Endothelial cell of umbilical vein (primary cell): ENCODE measurements around the gene CAMTA1. TPM values are rescaled to one million over a fixed set of nuclear protein-coding genes. Genes with fewer than 3 reads are reported as not detected.

Experiments used
- BruUV-seq: library from RNA; stranded (reverse); fragments of 400-500 nt; replicated peaks from 2 replicates; lab custom pipeline; 2021; lab: Mats Ljungman, UMichigan
- CTCF ChIA-PET: fragments of 300-600, 350-600 bp; sonication (Branson Sonifier 250); formaldehyde crosslinking; loops from one replicate; lab custom pipeline; 2021; ENCODE audit warnings: antibody characterized with exemption, inconsistent platforms; lab: Charles Lee
- POLR2A ChIA-PET: fragments of 300-600, 350-600 bp; sonication (Branson Sonifier 250); formaldehyde crosslinking; loops from one replicate; lab custom pipeline; 2021; ENCODE audit warnings: antibody characterized with exemption, inconsistent platforms; lab: Charles Lee
- DNase-seq: peaks from one replicate; pipeline ENCODE4 v3.0.0-alpha.2; 2011; ENCODE audit warnings: low read depth, low spot score
- FAIRE-seq: peaks from 2 replicates; lab custom pipeline; 2011; peaks lifted over from hg19 to GRCh38; lab: Jason Lieb, UNC
- H2AFZ ChIP-seq: 2 replicates; pipeline ENCODE4 v1.6.0; 2012; ENCODE audit warnings: low read depth, low read length, control low read depth, inconsistent platforms
- H3K27ac ChIP-seq: 2 replicates; pipeline ENCODE4 v1.5.1; 2011; ENCODE audit warnings: low read depth, mild to moderate bottlenecking, control low read depth, low read length, moderate library complexity; ENCODE audit not compliant: insufficient read depth
- H3K27me3 ChIP-seq, 2 experiments: 2 replicates each; pipeline versions ENCODE4 v1.6.0 to v1.6.1; 2011; ENCODE audit warnings: low read length in 2 of 2, mixed read lengths in 1 of 2; ENCODE audit not compliant: control insufficient read depth in 2 of 2, insufficient read depth in 2 of 2
- H3K36me3 ChIP-seq, 2 experiments: 2 replicates in 1 of 2; 3 replicates in 1 of 2; pipeline ENCODE4 v1.5.1; 2011; ENCODE audit warnings: low read length in 2 of 2, mild to moderate bottlenecking in 1 of 2, moderate library complexity in 1 of 2; ENCODE audit not compliant: control insufficient read depth in 2 of 2, insufficient read depth in 2 of 2; ENCODE audit errors: extremely low read depth in 1 of 2
- H3K4me1 ChIP-seq: 3 replicates; pipeline ENCODE4 v1.5.1; 2011; ENCODE audit warnings: mild to moderate bottlenecking, low read length; ENCODE audit not compliant: control insufficient read depth, insufficient read depth; ENCODE audit errors: extremely low read depth
- H3K4me2 ChIP-seq: 2 replicates; pipeline ENCODE4 v1.6.1; 2011; ENCODE audit warnings: low read length, control low read depth, mixed read lengths; ENCODE audit not compliant: insufficient read depth
- H3K4me3 ChIP-seq, 3 experiments: fragments of 200-600 bp in 1 of 3; sonication (generic), shearing (Covaris generic) in 1 of 3; replicated peaks in 1 of 3; 2 replicates each; pipeline ENCODE4 v1.5.1; 2011 to 2016; ENCODE audit warnings: control low read depth in 3 of 3, low read length in 3 of 3, mild to moderate bottlenecking in 2 of 3, inconsistent platforms in 1 of 3, low read depth in 1 of 3, moderate library complexity in 1 of 3; ENCODE audit not compliant: insufficient read depth in 1 of 3
- H3K79me2 ChIP-seq: 2 replicates; pipeline ENCODE4 v1.6.0; 2012; ENCODE audit warnings: low read length, inconsistent platforms; ENCODE audit not compliant: control insufficient read depth, insufficient read depth
- H3K9ac ChIP-seq: replicated peaks from 2 replicates; pipeline ENCODE3; 2011; ENCODE audit warnings: low read length, control low read depth; ENCODE audit not compliant: insufficient read depth; ENCODE audit errors: extremely low read depth
- H3K9me1 ChIP-seq: replicated peaks from 3 replicates; pipeline ENCODE4 v1.6.0; 2011; ENCODE audit warnings: mild to moderate bottlenecking, low read length; ENCODE audit not compliant: control insufficient read depth, insufficient read depth; ENCODE audit errors: extremely low read depth
- H3K9me3 ChIP-seq: replicated peaks from 2 replicates; pipeline ENCODE4 v1.5.1; 2012; ENCODE audit warnings: low read length, inconsistent platforms; ENCODE audit not compliant: control insufficient read depth, insufficient read depth
- H4K20me1 ChIP-seq: replicated peaks from 2 replicates; pipeline ENCODE3; 2011; ENCODE audit warnings: mild to moderate bottlenecking, low read length; ENCODE audit not compliant: control insufficient read depth, insufficient read depth; ENCODE audit errors: extremely low read depth
- EZH2 ChIP-seq: IDR thresholded peaks from 2 replicates; pipeline ENCODE4 v1.6.1; 2012; ENCODE audit warnings: borderline replicate concordance, low read depth, mild to moderate bottlenecking, moderate library complexity, low read length, inconsistent platforms; ENCODE audit not compliant: severe bottlenecking
- FOS ChIP-seq: IDR thresholded peaks from 2 replicates; pipeline ENCODE4 v1.6.1; 2011; ENCODE audit warnings: mild to moderate bottlenecking, low read length, moderate library complexity, borderline replicate concordance; ENCODE audit not compliant: insufficient read depth
- GATA2 ChIP-seq: IDR thresholded peaks from 2 replicates; pipeline ENCODE4 v1.7.0; 2011; ENCODE audit warnings: low read depth, mild to moderate bottlenecking, moderate library complexity, mixed read lengths, low read length; ENCODE audit not compliant: insufficient read length, insufficient read depth
- JUN ChIP-seq: IDR thresholded peaks from 2 replicates; pipeline ENCODE4 v1.6.1; 2011; ENCODE audit warnings: borderline replicate concordance, low read depth; ENCODE audit not compliant: insufficient read length, insufficient read depth
- MYC ChIP-seq: IDR thresholded peaks from one replicate; pipeline ENCODE4 v1.6.1; 2011; ENCODE audit warnings: mild to moderate bottlenecking, low read depth, low read length
- POLR2A ChIP-seq: IDR thresholded peaks from 2 replicates; pipeline ENCODE4 v1.6.1; 2012; ENCODE audit warnings: low read depth, mild to moderate bottlenecking, control low read depth, low read length
- POLR2AphosphoS5 ChIP-seq: IDR thresholded peaks from 2 replicates; pipeline ENCODE4 v1.6.1; 2012; ENCODE audit warnings: low read depth, mild to moderate bottlenecking, control low read depth, low read length, moderate library complexity; ENCODE audit not compliant: insufficient read depth
- dilution Hi-C: fragments of 300-500 bp; cut with MboI; formaldehyde crosslinking; loops from one replicate; pipeline ENCODE4 v1.15.0; 2019; ENCODE audit warnings: low sequenced_read_pairs; ENCODE audit not compliant: extremely low pct_ligation_motif_present
- intact Hi-C: fragments of 100-400 bp; cut with micrococcal nuclease; formaldehyde crosslinking; loops from one replicate; pipeline ENCODE4 v1.10.0; 2022
- polyA plus RNA-seq, 4 experiments: library from polyadenylated mRNA; depleted of rRNA in 3 of 4; stranded (reverse) in 3 of 4; unstranded in 1 of 4; fragments of >200 nt; gene quantifications; 2 replicates each; pipeline versions ENCODE4 v1.2.1 to v1.2.3, GENCODE V29; 2011 to 2012; ENCODE audit warnings: missing spikeins in 1 of 4
- total RNA-seq: library from RNA; stranded (reverse); gene quantifications from 2 replicates; pipeline ENCODE4 v1.2.3, GENCODE V29; 2021
- TF ChIP-seq, protein P1 (sequence below): IDR thresholded peaks from 2 replicates; pipeline ENCODE4 v1.6.1; 2011; ENCODE audit not compliant: insufficient read depth, insufficient read length
- TF ChIP-seq, protein P2 (sequence below), 2 donors: IDR thresholded peaks; 1 replicate in 1 of 2; 2 replicates in 1 of 2; pipeline ENCODE4 v1.5.1; 2011; ENCODE audit warnings: low read length in 2 of 2, mild to moderate bottlenecking in 2 of 2, moderate library complexity in 2 of 2, control low read depth in 1 of 2, inconsistent platforms in 1 of 2, low read depth in 1 of 2; ENCODE audit not compliant: insufficient read depth in 1 of 2; ENCODE audit errors: extremely low read depth in 1 of 2

The CAMTA1 gene
- total and polyA plus RNA-seq, 2 donors (not counting 3 experiments of a cell fraction or from before 2014, with no cell fraction given): 50.8 to 92.7 TPM

DNA sequence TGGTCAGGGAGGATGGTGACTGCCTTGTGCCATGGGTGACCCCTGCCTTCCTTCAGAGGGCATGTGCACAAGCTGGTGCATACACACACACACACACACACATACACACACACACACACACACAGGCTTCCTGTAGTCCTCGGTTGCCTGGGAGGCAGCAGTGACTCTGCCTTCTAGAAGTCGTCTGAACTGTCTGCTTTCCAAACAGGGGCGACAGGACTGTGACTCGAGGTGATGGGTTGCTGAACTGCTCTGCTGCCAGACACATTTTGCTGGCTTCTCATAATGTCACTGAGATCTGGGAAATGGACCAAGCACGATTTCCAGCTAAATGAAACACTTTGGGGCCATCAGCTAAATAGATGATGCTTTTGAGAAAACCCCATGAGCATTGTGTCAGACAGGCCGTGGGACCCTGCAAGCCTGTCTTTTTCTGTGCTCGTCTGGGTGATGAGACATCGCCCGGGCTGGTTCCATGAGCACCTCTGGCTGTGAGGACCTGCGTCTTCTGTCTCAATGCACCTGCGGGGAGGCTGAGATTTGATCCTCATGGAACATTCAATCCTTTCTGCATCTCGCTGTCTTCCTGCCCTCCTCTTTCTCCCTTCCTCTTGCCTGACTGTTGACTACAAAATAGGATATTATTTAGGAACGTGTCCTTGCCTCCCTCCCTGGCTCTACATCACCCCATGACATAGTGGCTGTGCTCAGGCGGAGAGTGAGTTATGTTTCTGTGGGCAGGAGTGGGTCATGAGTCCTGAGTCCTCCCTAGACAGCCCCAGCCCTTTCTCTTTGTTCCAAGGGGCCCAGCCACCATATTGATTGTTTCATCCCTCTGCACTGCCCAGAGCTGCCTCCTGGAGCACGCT, 436.8 kb downstream of the CAMTA1 start:
- H3K27me3 ChIP-seq: no peaks in the 10 kb centered on the region
- H3K4me1 ChIP-seq: no peaks in the 10 kb centered on the region
- dilution Hi-C loops: no loop called here
- POLR2A ChIA-PET: no interaction called here
- H3K9me1 ChIP-seq: no peaks in the 10 kb centered on the region
- H3K9ac ChIP-seq: no peak overlapping the region
- no TSS peak for BruUV-seq
- DNase-seq: no peak
- FAIRE-seq: no peak
- no peaks in the 10 kb centered on the region for H3K79me2 ChIP-seq
- H3K4me2 ChIP-seq: no peak overlapping the region
- CTCF ChIA-PET: no interaction called here
- no peak overlapping the region for H2AFZ ChIP-seq
- no peak overlapping the region for H3K27ac ChIP-seq
- intact Hi-C loops: no loop called here
- H3K36me3 ChIP-seq: no peaks in the 10 kb centered on the region
- H4K20me1 ChIP-seq: no peaks in the 10 kb centered on the region
- no peak overlapping the region for H3K4me3 ChIP-seq
- TF ChIP-seq EZH2 (no peak), POLR2A (no peak), POLR2AphosphoS5 (no peak), FOS (no peak), JUN (no peak), GATA2 (no peak), MYC (no peak)
- TF ChIP-seq, protein P1, sequence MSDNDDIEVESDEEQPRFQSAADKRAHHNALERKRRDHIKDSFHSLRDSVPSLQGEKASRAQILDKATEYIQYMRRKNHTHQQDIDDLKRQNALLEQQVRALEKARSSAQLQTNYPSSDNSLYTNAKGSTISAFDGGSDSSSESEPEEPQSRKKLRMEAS: no peak
- TF ChIP-seq, protein P2, sequence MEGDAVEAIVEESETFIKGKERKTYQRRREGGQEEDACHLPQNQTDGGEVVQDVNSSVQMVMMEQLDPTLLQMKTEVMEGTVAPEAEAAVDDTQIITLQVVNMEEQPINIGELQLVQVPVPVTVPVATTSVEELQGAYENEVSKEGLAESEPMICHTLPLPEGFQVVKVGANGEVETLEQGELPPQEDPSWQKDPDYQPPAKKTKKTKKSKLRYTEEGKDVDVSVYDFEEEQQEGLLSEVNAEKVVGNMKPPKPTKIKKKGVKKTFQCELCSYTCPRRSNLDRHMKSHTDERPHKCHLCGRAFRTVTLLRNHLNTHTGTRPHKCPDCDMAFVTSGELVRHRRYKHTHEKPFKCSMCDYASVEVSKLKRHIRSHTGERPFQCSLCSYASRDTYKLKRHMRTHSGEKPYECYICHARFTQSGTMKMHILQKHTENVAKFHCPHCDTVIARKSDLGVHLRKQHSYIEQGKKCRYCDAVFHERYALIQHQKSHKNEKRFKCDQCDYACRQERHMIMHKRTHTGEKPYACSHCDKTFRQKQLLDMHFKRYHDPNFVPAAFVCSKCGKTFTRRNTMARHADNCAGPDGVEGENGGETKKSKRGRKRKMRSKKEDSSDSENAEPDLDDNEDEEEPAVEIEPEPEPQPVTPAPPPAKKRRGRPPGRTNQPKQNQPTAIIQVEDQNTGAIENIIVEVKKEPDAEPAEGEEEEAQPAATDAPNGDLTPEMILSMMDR (IDR thresholded peaks at IDR 0.05; ENCODE audit: extremely low read depth in 1 of 2, insufficient read depth in 1 of 2, low read depth in 1 of 2, low read length in 2 of 2): no peak
- no peaks in the 10 kb centered on the region for H3K9me3 ChIP-seq
